ENCODE measurements around the gene CYP4F22. TPM values are rescaled to one million over a fixed set of nuclear protein-coding genes. Genes with fewer than 3 reads are reported as not detected.

CYP4F22 gene
- total RNA-seq (2014; rRNA removed; shearing (Covaris generic)) (not detected in 2 replicates), polyA plus RNA-seq (2016; fragmentation: Nextera tagmentation; extraction: Ambion mirVana) (not detected in 2 replicates)

GRCh38 chr19:15508035-15508710 is at the start of gene CYP4F22:
Gene CYP4F22, plus strand, starts transcription at chr19:15508525. Its CDS starts 16,812 bp downstream, at chr19:15525337.
- no peak within 1 kb of the TSS for H3K4me2 ChIP-seq (ENCODE audit: unreplicated experiment)
- no peaks in the 10 kb centered on the region for H3K9me2 ChIP-seq (ENCODE audit: insufficient read depth)
- TF ChIP-seq EZH2phosphoT487 (IDR thresholded peaks at IDR 0.05; ENCODE audit: insufficient read depth, low read depth) = no peak
- TF ChIP-seq EZH2 (IDR thresholded peaks at IDR 0.05; ENCODE audit: insufficient read depth, poor library complexity, severe bottlenecking) = no peak
- H3K27me3 ChIP-seq (replicated peaks; ENCODE audit: insufficient read depth) = peaks cover 38% of the 10 kb centered on the region
- 3 to 5% methylated on average over 37 to 47 of the region's 52 CpGs for WGBS, 2 experiments (ENCODE audit: low coverage in 1 of 2, low lambda C conversion rate in 2 of 2, missing lambda C conversion rate in 2 of 2)
- H3F3A ChIP-seq (ENCODE audit: insufficient read depth) = no peaks in the 10 kb centered on the region
- H3K36me3 ChIP-seq (ENCODE audit: low read depth) = no peaks in the 10 kb centered on the region
- in situ Hi-C loops (cut with MboI) = no loop called here
- H3K9ac ChIP-seq = no peak within 1 kb of the TSS
- no peaks in the 10 kb centered on the region for H3K4me1 ChIP-seq (ENCODE audit: insufficient read depth)
- H2AFZ ChIP-seq = no peak within 1 kb of the TSS
- no peaks in the 10 kb centered on the region for H4K20me1 ChIP-seq (ENCODE audit: insufficient read depth)
- no peak within 1 kb of the TSS for H3K27ac ChIP-seq
- H3K9me3 ChIP-seq (ENCODE audit: low read depth) = no peaks in the 10 kb centered on the region
- H3K4me3 ChIP-seq = no peak within 1 kb of the TSS
- H3K79me2 ChIP-seq (ENCODE audit: insufficient read depth) = no peaks in the 10 kb centered on the region
- no peak for DNase-seq

GRCh38 chr19:15461694-15462093 is 46.6 kb upstream of the CYP4F22 start:
- WGBS, 2 experiments (ENCODE audit: low coverage in 1 of 2, low lambda C conversion rate in 2 of 2, missing lambda C conversion rate in 2 of 2) = 75 to 81% methylated on average over 2 of the region's 2 CpGs
- H3K9me2 ChIP-seq (ENCODE audit: insufficient read depth) = no peaks in the 10 kb centered on the region
- H3K4me2 ChIP-seq (ENCODE audit: unreplicated experiment) = no peak overlapping the region
- H4K20me1 ChIP-seq (ENCODE audit: insufficient read depth) = no peaks in the 10 kb centered on the region
- DNase-seq = no peak
- no peak for TF ChIP-seq EZH2 (IDR thresholded peaks at IDR 0.05; ENCODE audit: insufficient read depth, poor library complexity, severe bottlenecking)
- no peak for TF ChIP-seq EZH2phosphoT487 (IDR thresholded peaks at IDR 0.05; ENCODE audit: insufficient read depth, low read depth)
- H3K9me3 ChIP-seq (ENCODE audit: low read depth) = no peaks in the 10 kb centered on the region
- H2AFZ ChIP-seq = no peak overlapping the region
- H3K36me3 ChIP-seq (ENCODE audit: low read depth) = no peaks in the 10 kb centered on the region
- no peaks in the 10 kb centered on the region for H3K79me2 ChIP-seq (ENCODE audit: insufficient read depth)
- in situ Hi-C loops (cut with MboI) = no loop called here
- no peak overlapping the region for H3K9ac ChIP-seq
- H3K27ac ChIP-seq = no peak overlapping the region
- H3K27me3 ChIP-seq (replicated peaks; ENCODE audit: insufficient read depth) = peaks cover 22% of the 10 kb centered on the region
- H3F3A ChIP-seq (ENCODE audit: insufficient read depth) = no peaks in the 10 kb centered on the region
- no peaks in the 10 kb centered on the region for H3K4me1 ChIP-seq (ENCODE audit: insufficient read depth)
- no peak overlapping the region for H3K4me3 ChIP-seq

GRCh38 chr19:15463861-15464371 is 44.4 kb upstream of the CYP4F22 start:
- 23 to 28% methylated on average over 21 to 25 of the region's 25 CpGs for WGBS, 2 experiments (ENCODE audit: low coverage in 1 of 2, low lambda C conversion rate in 2 of 2, missing lambda C conversion rate in 2 of 2)
- Histone ChIP-seq H3K27ac (no peak overlapping the region), H3F3A (ENCODE audit: insufficient read depth) (no peaks in the 10 kb centered on the region), H3K27me3 (replicated peaks; ENCODE audit: insufficient read depth) (peaks cover 15% of the 10 kb centered on the region), H3K79me2 (ENCODE audit: insufficient read depth) (no peaks in the 10 kb centered on the region), H3K9ac (no peak overlapping the region), H3K36me3 (ENCODE audit: low read depth) (no peaks in the 10 kb centered on the region), H3K9me2 (ENCODE audit: insufficient read depth) (no peaks in the 10 kb centered on the region), H2AFZ (no peak overlapping the region), H4K20me1 (ENCODE audit: insufficient read depth) (no peaks in the 10 kb centered on the region), H3K4me1 (ENCODE audit: insufficient read depth) (no peaks in the 10 kb centered on the region), H3K4me3 (no peak overlapping the region), H3K9me3 (ENCODE audit: low read depth) (no peaks in the 10 kb centered on the region), H3K4me2 (ENCODE audit: unreplicated experiment) (no peak overlapping the region)
- in situ Hi-C loops (cut with MboI) = no loop called here
- TF ChIP-seq EZH2 (IDR thresholded peaks at IDR 0.05; ENCODE audit: insufficient read depth, poor library complexity, severe bottlenecking) (no peak), EZH2phosphoT487 (IDR thresholded peaks at IDR 0.05; ENCODE audit: insufficient read depth, low read depth) (no peak)
- DNase-seq = no peak

- Histone ChIP-seq H3K9ac (no peak within 1 kb of the TSS), H3K9me2 (ENCODE audit: insufficient read depth) (no peaks in the 10 kb centered on the region), H3K9me3 (ENCODE audit: low read depth) (no peaks in the 10 kb centered on the region), H2AFZ (no peak within 1 kb of the TSS), H3K27ac (no peak within 1 kb of the TSS), H3K4me2 (ENCODE audit: unreplicated experiment) (no peak within 1 kb of the TSS), H3F3A (ENCODE audit: insufficient read depth) (no peaks in the 10 kb centered on the region), H3K79me2 (ENCODE audit: insufficient read depth) (no peaks in the 10 kb centered on the region), H3K27me3 (replicated peaks; ENCODE audit: insufficient read depth) (peaks cover 19% of the 10 kb centered on the region), H4K20me1 (ENCODE audit: insufficient read depth) (no peaks in the 10 kb centered on the region), H3K36me3 (ENCODE audit: low read depth) (no peaks in the 10 kb centered on the region), H3K4me1 (ENCODE audit: insufficient read depth) (no peaks in the 10 kb centered on the region), H3K4me3 (no peak within 1 kb of the TSS)
- WGBS, 2 experiments (ENCODE audit: low coverage in 1 of 2, low lambda C conversion rate in 2 of 2, missing lambda C conversion rate in 2 of 2) = 28% methylated on average over 14 to 17 of the region's 17 CpGs
- in situ Hi-C loops (cut with MboI) = no loop called here
- no peak for TF ChIP-seq EZH2phosphoT487 (IDR thresholded peaks at IDR 0.05; ENCODE audit: insufficient read depth, low read depth)
- no peak for DNase-seq
These were observed 43.6 kb upstream of the CYP4F22 start, which contains the start of gene RASAL3 for GRCh38 chr19:15464394-15465385. Gene RASAL3, minus strand, starts transcription at chr19:15464544. Its CDS starts 186 bp downstream, at chr19:15464358.

Data from GM23248 (cell line).